ENCODE results near the gene GALNT18.

Gene GALNT18

GRCh38 chr11:11345099-11345498, 276.7 kb downstream of the GALNT18 start:
- ATAC-seq = no peak
- no peak for TF ChIP-seq ZNF70 (CRISPR knock-in tag; IDR thresholded peaks at IDR 0.05)
- TF ChIP-seq, protein P1, sequence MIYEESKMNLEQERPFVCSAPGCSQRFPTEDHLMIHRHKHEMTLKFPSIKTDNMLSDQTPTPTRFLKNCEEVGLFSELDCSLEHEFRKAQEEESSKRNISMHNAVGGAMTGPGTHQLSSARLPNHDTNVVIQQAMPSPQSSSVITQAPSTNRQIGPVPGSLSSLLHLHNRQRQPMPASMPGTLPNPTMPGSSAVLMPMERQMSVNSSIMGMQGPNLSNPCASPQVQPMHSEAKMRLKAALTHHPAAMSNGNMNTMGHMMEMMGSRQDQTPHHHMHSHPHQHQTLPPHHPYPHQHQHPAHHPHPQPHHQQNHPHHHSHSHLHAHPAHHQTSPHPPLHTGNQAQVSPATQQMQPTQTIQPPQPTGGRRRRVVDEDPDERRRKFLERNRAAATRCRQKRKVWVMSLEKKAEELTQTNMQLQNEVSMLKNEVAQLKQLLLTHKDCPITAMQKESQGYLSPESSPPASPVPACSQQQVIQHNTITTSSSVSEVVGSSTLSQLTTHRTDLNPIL (CRISPR knock-in tag; IDR thresholded peaks at IDR 0.05; ENCODE audit: low read depth) = no peak
- TF ChIP-seq OSR1 (CRISPR knock-in tag; IDR thresholded peaks at IDR 0.05) = no peak
- no peak for TF ChIP-seq RARB (CRISPR knock-in tag; IDR thresholded peaks at IDR 0.05)
- no peak for TF ChIP-seq CSDC2 (CRISPR knock-in tag; IDR thresholded peaks at IDR 0.05)
- no peak for TF ChIP-seq SNAI2 (CRISPR knock-in tag; IDR thresholded peaks at IDR 0.05)
- TF ChIP-seq ZC3H10 (CRISPR knock-in tag; IDR thresholded peaks at IDR 0.05) = no peak
- no peak for TF ChIP-seq ZFP30 (CRISPR knock-in tag; IDR thresholded peaks at IDR 0.05)
- no peak for TF ChIP-seq GLIS3 (CRISPR knock-in tag; IDR thresholded peaks at IDR 0.05)
- no peak for TF ChIP-seq BACH2 (CRISPR knock-in tag; IDR thresholded peaks at IDR 0.05; ENCODE audit: borderline replicate concordance)
- no peak for TF ChIP-seq ZNF8 (CRISPR knock-in tag; IDR thresholded peaks at IDR 0.05)
- no peak for TF ChIP-seq CSRNP3 (CRISPR knock-in tag; IDR thresholded peaks at IDR 0.05)
- TF ChIP-seq PPARA (CRISPR knock-in tag; IDR thresholded peaks at IDR 0.05; ENCODE audit: borderline replicate concordance) = no peak
- no peak for TF ChIP-seq TCF4 (CRISPR knock-in tag; IDR thresholded peaks at IDR 0.05; ENCODE audit: borderline replicate concordance)
- TF ChIP-seq TOX (CRISPR knock-in tag; IDR thresholded peaks at IDR 0.05; ENCODE audit: borderline replicate concordance) = no peak
- no peak for TF ChIP-seq ZNF565 (CRISPR knock-in tag; conservative IDR thresholded peaks at IDR 0.05; ENCODE audit: low read depth)
- no peak for TF ChIP-seq POU6F1 (CRISPR knock-in tag; IDR thresholded peaks at IDR 0.05; ENCODE audit: borderline replicate concordance, low read depth)
- no peak for TF ChIP-seq ISL1 (CRISPR knock-in tag; IDR thresholded peaks at IDR 0.05)

DNA sequence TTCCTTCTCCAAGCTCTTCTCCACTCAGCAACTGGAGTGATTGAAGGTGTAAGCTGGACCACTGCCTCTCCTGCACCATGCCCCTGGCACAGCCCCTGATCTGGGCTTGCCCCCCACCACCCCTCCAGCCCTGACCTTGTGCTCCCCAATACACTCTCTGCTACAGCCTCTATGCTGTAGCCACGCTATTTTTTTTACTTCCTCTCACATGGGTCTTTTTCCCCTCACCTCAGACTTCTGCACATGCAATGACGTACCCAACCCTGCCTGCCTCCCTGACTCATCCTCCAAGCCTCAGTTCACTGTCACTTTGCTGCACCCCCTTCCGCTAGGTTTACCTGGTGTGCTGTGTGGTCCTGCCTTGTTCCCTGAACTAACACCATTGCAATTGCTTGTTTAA, 277.8 kb downstream of the GALNT18 start:
- ATAC-seq = no peak
- TF ChIP-seq ARNTL (CRISPR knock-in tag; IDR thresholded peaks at IDR 0.05; ENCODE audit: borderline replicate concordance, low read depth) = no peak
- TF ChIP-seq SNAI2 (CRISPR knock-in tag; IDR thresholded peaks at IDR 0.05) = no peak
- no peak for TF ChIP-seq ZNF565 (CRISPR knock-in tag; conservative IDR thresholded peaks at IDR 0.05; ENCODE audit: low read depth)
- TF ChIP-seq CSDC2 (CRISPR knock-in tag; IDR thresholded peaks at IDR 0.05) = no peak
- no peak for TF ChIP-seq ZFP3 (CRISPR knock-in tag; IDR thresholded peaks at IDR 0.05)
- TF ChIP-seq OSR1 (CRISPR knock-in tag; IDR thresholded peaks at IDR 0.05) = no peak
- TF ChIP-seq ESRRG (CRISPR knock-in tag; IDR thresholded peaks at IDR 0.05) = no peak
- no peak for TF ChIP-seq BACH2 (CRISPR knock-in tag; IDR thresholded peaks at IDR 0.05; ENCODE audit: borderline replicate concordance)
- TF ChIP-seq PATZ1 (CRISPR knock-in tag; IDR thresholded peaks at IDR 0.05; ENCODE audit: borderline replicate concordance) = no peak
- no peak for TF ChIP-seq ISL1 (CRISPR knock-in tag; IDR thresholded peaks at IDR 0.05)
- TF ChIP-seq, protein P1 (CRISPR knock-in tag; IDR thresholded peaks at IDR 0.05; ENCODE audit: low read depth) = no peak
- TF ChIP-seq ZNF8 (CRISPR knock-in tag; IDR thresholded peaks at IDR 0.05) = no peak
- no peak for TF ChIP-seq CSRNP3 (CRISPR knock-in tag; IDR thresholded peaks at IDR 0.05)
- no peak for TF ChIP-seq POU6F1 (CRISPR knock-in tag; IDR thresholded peaks at IDR 0.05; ENCODE audit: borderline replicate concordance, low read depth)

All from SK-N-SH treated with all-trans-retinoic acid at 6 μM for 48 hours (cell line).